Endothelial cell (in vitro differentiated cells): ENCODE data around the gene EDDM13. TPM values are rescaled to one million over a fixed set of nuclear protein-coding genes. Genes with fewer than 3 reads are reported as not detected.
"Not testable (repeated sequence)": the region's sequence is repeated elsewhere in the genome, so short reads cannot be mapped to it uniquely, and the experiment has no call there.

Experiments used
- DNase-seq: peaks from one replicate; pipeline ENCODE4 v3.0.0; 2021; ENCODE audit warnings: low spot score
- H3K27ac Mint-ChIP-seq: one replicate; pipeline ENCODE4 v1.8.0; 2021; ENCODE audit warnings: mixed read lengths, inconsistent platforms; ENCODE audit not compliant: unreplicated experiment
- H3K27me3 Mint-ChIP-seq: one replicate; pipeline ENCODE4 v1.8.0; 2021; ENCODE audit warnings: mild to moderate bottlenecking, moderate library complexity, mixed read lengths, inconsistent platforms; ENCODE audit not compliant: unreplicated experiment
- H3K36me3 Mint-ChIP-seq: one replicate; pipeline ENCODE4 v1.8.0; 2021; ENCODE audit warnings: mild to moderate bottlenecking, low read depth, mixed read lengths, inconsistent platforms; ENCODE audit not compliant: unreplicated experiment
- H3K4me1 Mint-ChIP-seq: one replicate; pipeline ENCODE4 v1.8.0; 2021; ENCODE audit warnings: mild to moderate bottlenecking, mixed read lengths, inconsistent platforms; ENCODE audit not compliant: unreplicated experiment
- H3K4me3 Mint-ChIP-seq: one replicate; pipeline ENCODE4 v1.8.0; 2021; ENCODE audit warnings: mild to moderate bottlenecking, mixed read lengths, inconsistent platforms; ENCODE audit not compliant: unreplicated experiment
- H3K9me3 Mint-ChIP-seq: one replicate; pipeline ENCODE4 v1.8.0; 2021; ENCODE audit warnings: mixed read lengths, inconsistent platforms; ENCODE audit not compliant: unreplicated experiment
- long read RNA-seq: library from polyadenylated mRNA; unstranded; transcript quantifications from one replicate; pipeline ENCODE4 v2.0.0, GENCODE V29; 2020; ENCODE audit not compliant: unreplicated experiment
- total RNA-seq: library from RNA; stranded (reverse); fragmentation: NEBNext Ultra II Directional; extraction: Animal tissue kit (Norgen Biotek cat#: 25700); gene quantifications from one replicate; pipeline ENCODE4 v1.2.1, GENCODE V29; 2021; ENCODE audit not compliant: unreplicated experiment
- TF ChIP-seq, protein P1 (sequence below): fragments of 200-600 bp; sonication (generic); IDR thresholded peaks from one replicate; pipeline ENCODE4 v1.5.0; 2021; ENCODE audit warnings: antibody characterized with exemption; ENCODE audit not compliant: unreplicated experiment

The EDDM13 gene, protein sequence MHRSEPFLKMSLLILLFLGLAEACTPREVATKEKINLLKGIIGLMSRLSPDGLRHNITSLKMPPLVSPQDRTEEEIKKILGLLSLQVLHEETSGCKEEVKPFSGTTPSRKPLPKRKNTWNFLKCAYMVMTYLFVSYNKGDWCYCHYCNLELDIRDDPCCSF
- not detected for total RNA-seq
- long read RNA-seq: 0 reads

DNA sequence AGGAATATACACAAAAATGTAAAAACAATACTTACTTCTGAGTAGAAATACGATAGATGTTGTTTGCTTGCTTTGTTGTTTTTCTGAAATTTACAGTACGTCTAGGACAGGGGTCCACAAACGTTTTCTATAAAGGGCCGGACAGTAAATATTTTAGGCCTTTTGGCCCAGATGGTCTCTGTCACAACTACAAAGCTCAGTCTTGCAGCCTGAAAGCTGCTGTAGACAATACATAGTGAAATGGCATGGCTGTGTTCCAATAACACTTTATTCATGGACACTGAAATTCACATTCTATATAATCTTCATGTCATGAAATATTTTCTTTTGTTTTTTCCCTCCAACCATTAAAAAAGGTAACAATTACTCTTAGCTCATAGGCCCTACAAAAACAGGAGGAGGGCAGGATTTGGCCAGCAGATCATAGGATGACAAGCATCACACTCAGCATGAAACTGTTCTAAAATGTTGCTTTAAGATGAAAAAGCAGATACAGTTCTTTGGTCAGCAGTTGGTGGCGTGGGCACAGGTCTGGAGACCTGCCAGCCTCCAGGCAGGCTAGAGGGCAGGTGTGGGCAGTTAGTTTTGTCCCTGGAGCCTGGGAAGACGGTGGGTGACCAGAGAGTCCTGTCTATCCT lies at the start of gene EDDM13:
EDDM13 (plus strand) TSS at position 588 of the 638 bp plus-strand sequence. CDS start 87 bp downstream, outside the sequence.
- Mint-ChIP-seq H3K36me3 (peaks cover 8% of the 10 kb centered on the region), H3K4me3 (peak within 1 kb of the TSS; percentile 11), H3K4me1 (peaks cover 11% of the 10 kb centered on the region), H3K9me3 (no peaks in the 10 kb centered on the region), H3K27me3 (no peaks in the 10 kb centered on the region), H3K27ac (peak within 1 kb of the TSS; percentile 82)
- TF ChIP-seq, protein P1, sequence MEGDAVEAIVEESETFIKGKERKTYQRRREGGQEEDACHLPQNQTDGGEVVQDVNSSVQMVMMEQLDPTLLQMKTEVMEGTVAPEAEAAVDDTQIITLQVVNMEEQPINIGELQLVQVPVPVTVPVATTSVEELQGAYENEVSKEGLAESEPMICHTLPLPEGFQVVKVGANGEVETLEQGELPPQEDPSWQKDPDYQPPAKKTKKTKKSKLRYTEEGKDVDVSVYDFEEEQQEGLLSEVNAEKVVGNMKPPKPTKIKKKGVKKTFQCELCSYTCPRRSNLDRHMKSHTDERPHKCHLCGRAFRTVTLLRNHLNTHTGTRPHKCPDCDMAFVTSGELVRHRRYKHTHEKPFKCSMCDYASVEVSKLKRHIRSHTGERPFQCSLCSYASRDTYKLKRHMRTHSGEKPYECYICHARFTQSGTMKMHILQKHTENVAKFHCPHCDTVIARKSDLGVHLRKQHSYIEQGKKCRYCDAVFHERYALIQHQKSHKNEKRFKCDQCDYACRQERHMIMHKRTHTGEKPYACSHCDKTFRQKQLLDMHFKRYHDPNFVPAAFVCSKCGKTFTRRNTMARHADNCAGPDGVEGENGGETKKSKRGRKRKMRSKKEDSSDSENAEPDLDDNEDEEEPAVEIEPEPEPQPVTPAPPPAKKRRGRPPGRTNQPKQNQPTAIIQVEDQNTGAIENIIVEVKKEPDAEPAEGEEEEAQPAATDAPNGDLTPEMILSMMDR: no peak
- DNase-seq: no peak

DNA sequence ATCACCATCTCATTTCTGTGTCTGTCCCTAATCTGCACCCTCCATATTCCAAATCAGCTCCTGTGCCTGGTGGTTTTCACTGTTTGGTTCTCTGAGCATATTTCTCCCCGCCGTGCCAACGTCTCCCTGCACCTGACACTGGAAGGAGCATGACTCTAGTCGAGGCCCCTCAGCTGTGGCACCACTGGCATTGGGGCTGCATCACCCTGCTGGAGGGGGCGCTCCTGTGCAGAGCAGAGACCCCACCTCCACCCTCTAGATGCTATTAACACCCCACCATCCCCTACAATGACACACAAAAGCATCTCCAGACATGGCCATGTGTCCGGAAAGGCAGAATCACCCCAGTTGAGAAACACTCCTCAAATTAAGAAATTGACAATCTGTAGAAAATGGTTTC lies 49.6 kb upstream of the EDDM13 start:
- TF ChIP-seq, protein P1: no peak
- no peaks in the 10 kb centered on the region for H3K27me3 Mint-ChIP-seq
- H3K4me3 Mint-ChIP-seq: peak overlapping the region; percentile 60
- H3K36me3 Mint-ChIP-seq: peaks cover 17% of the 10 kb centered on the region
- H3K27ac Mint-ChIP-seq: peak overlapping the region; percentile 13
- DNase-seq: no peak
- no peaks in the 10 kb centered on the region for H3K9me3 Mint-ChIP-seq
- peaks cover 8% of the 10 kb centered on the region for H3K4me1 Mint-ChIP-seq

DNA sequence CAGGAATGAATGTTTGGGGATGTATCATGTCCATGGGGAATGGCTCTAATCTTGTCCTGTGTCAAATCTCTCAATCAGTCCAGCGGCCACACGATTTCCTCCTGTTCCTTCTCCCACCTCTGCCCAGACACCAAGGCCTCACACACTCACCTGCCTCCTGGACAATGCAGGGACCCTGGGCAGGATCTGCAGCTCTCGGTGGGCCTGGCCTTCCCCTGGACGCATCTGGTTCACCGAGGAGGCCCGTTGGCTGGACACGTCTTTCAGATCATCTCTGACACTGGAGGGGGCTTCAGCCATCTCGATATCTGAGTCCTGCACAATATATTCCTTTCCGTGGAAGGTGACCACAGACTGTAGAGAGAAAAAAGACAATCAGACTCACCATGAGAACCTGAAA lies 49.1 kb upstream of the EDDM13 start:
- H3K9me3 Mint-ChIP-seq: no peaks in the 10 kb centered on the region
- TF ChIP-seq, protein P1: no peak
- H3K27me3 Mint-ChIP-seq: no peaks in the 10 kb centered on the region
- peaks cover 6% of the 10 kb centered on the region for H3K4me1 Mint-ChIP-seq
- no peak overlapping the region for H3K27ac Mint-ChIP-seq
- H3K4me3 Mint-ChIP-seq: no peak overlapping the region
- DNase-seq: no peak
- peaks cover 17% of the 10 kb centered on the region for H3K36me3 Mint-ChIP-seq

DNA sequence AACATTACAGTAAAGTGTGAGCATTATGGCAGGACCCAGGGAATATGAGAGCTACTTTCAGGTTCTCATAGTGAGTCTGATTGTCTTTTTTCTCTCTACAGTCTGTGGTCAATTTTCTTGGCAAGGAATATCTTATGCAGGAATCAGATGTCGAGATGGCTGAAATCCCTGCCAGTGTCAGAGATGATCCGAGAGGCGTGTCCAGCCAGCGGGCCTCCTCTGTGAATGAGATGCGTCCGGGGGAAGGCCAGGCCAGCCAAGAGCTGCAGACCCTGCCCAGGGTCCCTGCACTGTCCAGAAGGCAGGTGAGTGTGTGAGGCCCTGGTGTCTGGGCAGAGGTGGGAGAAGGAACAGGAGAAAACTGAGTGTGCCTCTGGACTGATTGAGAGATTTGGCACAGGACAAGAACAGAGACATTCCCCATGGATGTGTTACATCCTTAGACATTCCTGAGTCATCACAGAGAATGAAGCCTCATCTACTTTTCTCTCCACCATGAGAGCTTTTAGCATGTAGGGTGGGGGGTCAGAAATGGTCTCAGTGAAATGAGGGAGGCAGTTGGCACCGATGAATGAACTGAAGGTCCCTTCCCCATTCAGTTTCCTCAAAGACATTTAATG lies 27.3 kb upstream of the EDDM13 start:
- Mint-ChIP-seq H3K27ac (no peak overlapping the region), H3K36me3 (no peaks in the 10 kb centered on the region), H3K4me3 (no peak overlapping the region), H3K27me3 (peaks cover 2% of the 10 kb centered on the region), H3K4me1 (peaks cover 6% of the 10 kb centered on the region), H3K9me3 (no peaks in the 10 kb centered on the region)
- TF ChIP-seq, protein P1: no peak
- no peak for DNase-seq

DNA sequence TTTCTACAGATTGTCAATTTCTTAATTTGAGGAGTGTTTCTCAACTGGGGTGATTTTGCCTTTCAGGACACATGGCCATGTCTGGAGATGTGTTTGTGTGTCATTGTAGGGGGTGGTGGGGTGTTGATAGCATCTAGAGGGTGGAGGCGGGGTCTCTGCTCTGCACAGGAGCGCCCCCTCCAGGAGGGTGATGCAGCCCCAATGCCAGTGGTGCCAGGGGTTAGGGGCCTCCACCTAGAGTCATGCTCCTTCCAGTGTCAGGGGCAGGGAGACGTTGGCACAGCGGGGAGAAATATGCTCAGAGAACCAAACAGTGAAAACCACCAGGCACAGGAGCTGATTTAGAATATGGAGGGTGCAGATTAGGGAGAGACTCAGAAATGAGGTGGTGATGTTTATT lies 26.8 kb upstream of the EDDM13 start:
- H3K36me3 Mint-ChIP-seq, H3K9me3 Mint-ChIP-seq, H3K27ac Mint-ChIP-seq, H3K27me3 Mint-ChIP-seq, DNase-seq, H3K4me1 Mint-ChIP-seq, H3K4me3 Mint-ChIP-seq: not testable (repeated sequence)

DNA sequence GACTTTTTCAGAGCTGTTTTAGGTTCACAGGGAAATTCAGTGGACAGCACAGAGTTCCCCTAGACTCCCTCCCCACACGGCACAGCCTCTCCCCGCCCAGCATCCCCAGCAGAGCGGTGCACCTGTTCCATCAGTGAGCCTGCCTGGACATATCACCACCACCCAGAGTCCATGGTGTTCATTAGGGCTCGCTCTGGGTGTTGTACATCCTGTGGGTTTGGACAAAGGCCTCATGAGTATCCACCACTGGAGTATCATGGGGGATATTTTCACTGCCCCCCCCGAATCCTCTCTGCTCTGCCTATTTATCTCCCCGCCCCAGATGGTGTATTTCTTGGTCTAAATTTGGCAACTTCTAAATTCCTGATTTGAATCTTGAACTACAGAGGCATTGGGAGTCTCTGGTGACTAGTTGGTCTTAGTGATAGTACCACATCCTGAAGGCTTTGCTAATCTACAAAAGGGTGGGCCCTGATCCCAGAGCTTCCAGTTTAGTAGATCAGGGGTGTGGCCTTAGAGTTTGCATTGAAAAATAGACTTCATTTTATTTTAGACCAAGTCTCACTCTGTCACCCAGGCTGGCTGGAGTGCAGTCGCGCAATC lies 23.7 kb upstream of the EDDM13 start:
- H3K4me1 Mint-ChIP-seq, H3K4me3 Mint-ChIP-seq, H3K9me3 Mint-ChIP-seq, H3K27ac Mint-ChIP-seq, H3K36me3 Mint-ChIP-seq, DNase-seq, H3K27me3 Mint-ChIP-seq: not testable (repeated sequence)
